ENCODE data around the gene SERPINA3.

GRCh38 chr14:94655169-94655710 is 43.0 kb downstream of the SERPINA3 start:
- TF ChIP-seq CTCF (conservative IDR thresholded peaks at IDR 0.05; ENCODE audit: low read depth, low read length) (no peak), EZH2 (IDR thresholded peaks at IDR 0.05; ENCODE audit: low read length, unreplicated experiment) (no peak)
